H9 (cell line): ENCODE measurements around the gene OBI1. TPM values are rescaled to one million over a fixed set of nuclear protein-coding genes. Genes with fewer than 3 reads are reported as not detected.

ENCODE experiments used
- DNase-seq: peaks from one replicate; pipeline ENCODE4 v3.0.0-alpha.2; 2017
- H2AFZ ChIP-seq: one replicate; pipeline ENCODE4 v1.6.1; 2013; ENCODE audit warnings: mild to moderate bottlenecking, low read length, control low read depth, moderate library complexity
- H2AK5ac ChIP-seq: 2 replicates; pipeline ENCODE4 v1.6.1; 2013; ENCODE audit warnings: low read length, control low read depth, mixed read lengths; ENCODE audit not compliant: insufficient read length
- H2BK120ac ChIP-seq: one replicate; pipeline ENCODE4 v1.6.1; 2013; ENCODE audit warnings: low read depth, mild to moderate bottlenecking, low read length, control low read depth, inconsistent platforms; ENCODE audit not compliant: poor library complexity, severe bottlenecking
- H2BK12ac ChIP-seq: 2 replicates; pipeline ENCODE4 v1.6.1; 2013; ENCODE audit warnings: low read length, control low read depth, mixed read lengths, low read depth; ENCODE audit not compliant: insufficient read length
- H2BK15ac ChIP-seq: 2 replicates; pipeline ENCODE4 v1.6.1; 2013; ENCODE audit warnings: low read depth, low read length, control low read depth
- H2BK20ac ChIP-seq: one replicate; pipeline ENCODE4 v1.6.1; 2013; ENCODE audit warnings: low read depth, mild to moderate bottlenecking, low read length, control low read depth, inconsistent platforms; ENCODE audit not compliant: poor library complexity, severe bottlenecking
- H2BK5ac ChIP-seq: 2 replicates; pipeline ENCODE4 v1.6.1; 2013; ENCODE audit warnings: low read length, control low read depth, mixed read lengths; ENCODE audit not compliant: insufficient read length
- H3K14ac ChIP-seq: 2 replicates; pipeline ENCODE4 v1.6.1; 2013; ENCODE audit warnings: low read length, control low read depth; ENCODE audit not compliant: insufficient read depth
- H3K18ac ChIP-seq: 2 replicates; pipeline ENCODE4 v1.6.1; 2013; ENCODE audit warnings: low read depth, mild to moderate bottlenecking, mixed read lengths, low read length, control low read depth; ENCODE audit not compliant: insufficient read length
- H3K23ac ChIP-seq: 2 replicates; pipeline ENCODE4 v1.6.1; 2013; ENCODE audit warnings: low read length, control low read depth, mixed read lengths, low read depth; ENCODE audit not compliant: insufficient read length
- H3K23me2 ChIP-seq: 2 replicates; pipeline ENCODE4 v1.6.1; 2013; ENCODE audit warnings: low read depth, mild to moderate bottlenecking, mixed read lengths, low read length, control low read depth; ENCODE audit not compliant: insufficient read length, poor library complexity, severe bottlenecking
- H3K27ac ChIP-seq: 2 replicates; pipeline ENCODE4 v1.5.1; 2013; ENCODE audit warnings: low read length, control low read depth, mixed read lengths, low read depth; ENCODE audit not compliant: insufficient read length
- H3K27me3 ChIP-seq: 2 replicates; pipeline ENCODE4 v1.6.1; 2013; ENCODE audit warnings: low read length, control low read depth, inconsistent platforms; ENCODE audit not compliant: insufficient read depth
- H3K4ac ChIP-seq: 2 replicates; pipeline ENCODE4 v1.6.1; 2013; ENCODE audit warnings: low read depth, mild to moderate bottlenecking, control low read depth, inconsistent platforms, low read length, moderate library complexity
- H3K4me1 ChIP-seq: 2 replicates; pipeline ENCODE4 v1.6.1; 2013; ENCODE audit warnings: low read length, control low read depth, inconsistent platforms; ENCODE audit not compliant: insufficient read depth
- H3K4me2 ChIP-seq: 2 replicates; pipeline ENCODE4 v1.6.1; 2013; ENCODE audit warnings: low read length, control low read depth, mixed read lengths; ENCODE audit not compliant: insufficient read length, insufficient read depth
- H3K56ac ChIP-seq: 2 replicates; pipeline ENCODE4 v1.6.1; 2013; ENCODE audit warnings: low read depth, mild to moderate bottlenecking, mixed read lengths, low read length, control low read depth; ENCODE audit not compliant: insufficient read length
- H3K79me1 ChIP-seq: 2 replicates; pipeline ENCODE4 v1.6.1; 2013; ENCODE audit warnings: low read depth, mild to moderate bottlenecking, moderate library complexity, low read length, control low read depth, inconsistent platforms; ENCODE audit not compliant: insufficient read depth, poor library complexity, severe bottlenecking
- H3K79me2 ChIP-seq: 2 replicates; pipeline ENCODE4 v1.6.1; 2013; ENCODE audit warnings: low read length, control low read depth, inconsistent platforms; ENCODE audit not compliant: insufficient read depth
- H3K9ac ChIP-seq: 2 replicates; pipeline ENCODE4 v1.6.1; 2013; ENCODE audit warnings: low read length, control low read depth, mixed read lengths; ENCODE audit not compliant: insufficient read length; ENCODE audit errors: extremely low read depth
- H3K9me3 ChIP-seq: one replicate; pipeline ENCODE4 v1.6.1; 2013; ENCODE audit warnings: low read depth, low read length, inconsistent platforms; ENCODE audit not compliant: control insufficient read depth
- H3T11ph ChIP-seq: one replicate; pipeline ENCODE4 v1.6.1; 2013; ENCODE audit warnings: mild to moderate bottlenecking, low read length, control low read depth, inconsistent platforms
- H4K20me1 ChIP-seq: one replicate; pipeline ENCODE4 v1.6.1; 2013; ENCODE audit not compliant: control insufficient read depth, insufficient read length, insufficient read depth
- H4K5ac ChIP-seq: 2 replicates; pipeline ENCODE4 v1.6.1; 2013; ENCODE audit warnings: low read depth, mild to moderate bottlenecking, mixed read lengths, low read length, control low read depth; ENCODE audit not compliant: insufficient read length
- H4K8ac ChIP-seq: replicated peaks from 2 replicates; pipeline ENCODE4 v1.6.1; 2013; ENCODE audit warnings: low read length, control low read depth, mixed read lengths, low read depth; ENCODE audit not compliant: insufficient read length
- H4K91ac ChIP-seq: 2 replicates; pipeline ENCODE4 v1.6.1; 2013; ENCODE audit warnings: low read depth, mild to moderate bottlenecking, moderate library complexity, mixed read lengths, low read length, control low read depth; ENCODE audit not compliant: insufficient read length
- H3K27ac Mint-ChIP-seq, 3 experiments: 2 replicates in 2 of 3; 3 replicates in 1 of 3; pipeline ENCODE4 v1.8.0; 2020 to 2021; ENCODE audit warnings: mixed read lengths in 3 of 3, mild to moderate bottlenecking in 1 of 3, moderate library complexity in 1 of 3
- H3K27me3 Mint-ChIP-seq: 2 replicates; pipeline ENCODE4 v1.8.0; 2021; ENCODE audit warnings: low read depth, mild to moderate bottlenecking, moderate library complexity, mixed read lengths
- H3K36me3 Mint-ChIP-seq, 3 experiments: 2 replicates in 2 of 3; 3 replicates in 1 of 3; pipeline ENCODE4 v1.8.0; 2020 to 2021; ENCODE audit warnings: low read depth in 3 of 3, mixed read lengths in 3 of 3; ENCODE audit not compliant: insufficient read depth in 1 of 3
- H3K4me1 Mint-ChIP-seq, 2 experiments: 2 replicates each; pipeline ENCODE4 v1.8.0; 2020; ENCODE audit warnings: mixed read lengths in 2 of 2
- H3K4me3 Mint-ChIP-seq, 2 experiments: 2 replicates in 1 of 2; 3 replicates in 1 of 2; pipeline ENCODE4 v1.8.0; 2020 to 2021; ENCODE audit warnings: mild to moderate bottlenecking in 2 of 2, mixed read lengths in 2 of 2, moderate library complexity in 1 of 2
- H3K9me3 Mint-ChIP-seq, 2 experiments: 2 replicates in 1 of 2; 3 replicates in 1 of 2; pipeline ENCODE4 v1.8.0; 2020; ENCODE audit warnings: mild to moderate bottlenecking in 2 of 2, mixed read lengths in 2 of 2, moderate library complexity in 1 of 2
- WGBS: extraction: QIAGEN DNeasy Blood & Tissue Kit; methylation state at CpG from one replicate; pipeline ENCODE4 v1.1.7; 2013; ENCODE audit warnings: missing lambda C conversion rate, low lambda C conversion rate, mixed read lengths; ENCODE audit not compliant: insufficient read length; ENCODE audit errors: extremely low coverage; 5-methylcytosine and 5-hydroxymethylcytosine counted together
- total RNA-seq: library from RNA; stranded (reverse); gene quantifications from 2 replicates; pipeline ENCODE4 v1.2.1, GENCODE V29; 2021
- TF ChIP-seq, protein P1 (sequence below): fragments of 200-600 bp; sonication (generic); conservative IDR thresholded peaks from 3 replicates; pipeline ENCODE4 v1.8.0; 2021; ENCODE audit warnings: antibody characterized with exemption, mild to moderate bottlenecking

Gene OBI1
- total RNA-seq, 1 experiment from 2014 or later: 24.4 TPM

DNA sequence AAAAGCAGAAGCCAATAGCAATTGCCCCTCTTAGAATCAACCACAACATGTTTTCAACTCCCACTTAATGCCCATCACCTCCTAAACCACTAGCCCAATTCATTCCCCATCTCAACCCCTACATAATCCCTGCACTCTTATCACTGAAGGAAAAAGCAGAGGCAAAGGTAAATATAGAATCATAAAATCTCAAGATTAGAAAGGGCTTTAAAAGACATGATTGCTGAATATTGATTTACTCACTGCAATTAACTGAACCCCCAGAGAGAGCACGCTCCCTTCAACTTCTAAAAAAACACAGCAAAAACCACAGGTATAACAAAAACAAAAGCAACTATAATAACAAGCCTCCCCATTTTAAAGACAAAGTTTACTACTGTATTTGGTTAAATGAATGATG is 40.5 kb downstream of the OBI1 start:
- Histone ChIP-seq H3K14ac (no peak overlapping the region), H3K4me1 (no peaks in the 10 kb centered on the region), H4K5ac (no peak overlapping the region), H2AK5ac (no peak overlapping the region), H3K18ac (no peak overlapping the region), H3K23ac (no peak overlapping the region), H3K9ac (no peak overlapping the region), H2AFZ (no peak overlapping the region), H3K4me2 (no peak overlapping the region), H3K9me3 (no peaks in the 10 kb centered on the region), H2BK5ac (no peak overlapping the region), H4K20me1 (no peaks in the 10 kb centered on the region), H3K79me2 (no peaks in the 10 kb centered on the region), H3K27ac (no peak overlapping the region), H4K91ac (no peak overlapping the region), H3K79me1 (no peaks in the 10 kb centered on the region), H2BK20ac (no peak overlapping the region), H2BK15ac (no peak overlapping the region), H2BK12ac (no peak overlapping the region), H4K8ac (no peak overlapping the region), H3T11ph (no peak overlapping the region), H3K23me2 (no peaks in the 10 kb centered on the region), H3K56ac (no peak overlapping the region), H3K4ac (no peak overlapping the region), H2BK120ac (no peak overlapping the region), H3K27me3 (no peaks in the 10 kb centered on the region)
- peaks cover 6 to 34% (median 30%) of the 10 kb centered on the region in 3 experiments; a peak in 6 of 7 replicates for H3K36me3 Mint-ChIP-seq
- TF ChIP-seq, protein P1, sequence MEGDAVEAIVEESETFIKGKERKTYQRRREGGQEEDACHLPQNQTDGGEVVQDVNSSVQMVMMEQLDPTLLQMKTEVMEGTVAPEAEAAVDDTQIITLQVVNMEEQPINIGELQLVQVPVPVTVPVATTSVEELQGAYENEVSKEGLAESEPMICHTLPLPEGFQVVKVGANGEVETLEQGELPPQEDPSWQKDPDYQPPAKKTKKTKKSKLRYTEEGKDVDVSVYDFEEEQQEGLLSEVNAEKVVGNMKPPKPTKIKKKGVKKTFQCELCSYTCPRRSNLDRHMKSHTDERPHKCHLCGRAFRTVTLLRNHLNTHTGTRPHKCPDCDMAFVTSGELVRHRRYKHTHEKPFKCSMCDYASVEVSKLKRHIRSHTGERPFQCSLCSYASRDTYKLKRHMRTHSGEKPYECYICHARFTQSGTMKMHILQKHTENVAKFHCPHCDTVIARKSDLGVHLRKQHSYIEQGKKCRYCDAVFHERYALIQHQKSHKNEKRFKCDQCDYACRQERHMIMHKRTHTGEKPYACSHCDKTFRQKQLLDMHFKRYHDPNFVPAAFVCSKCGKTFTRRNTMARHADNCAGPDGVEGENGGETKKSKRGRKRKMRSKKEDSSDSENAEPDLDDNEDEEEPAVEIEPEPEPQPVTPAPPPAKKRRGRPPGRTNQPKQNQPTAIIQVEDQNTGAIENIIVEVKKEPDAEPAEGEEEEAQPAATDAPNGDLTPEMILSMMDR: no peak
- H3K9me3 Mint-ChIP-seq: no peaks in the 10 kb centered on the region
- DNase-seq: no peak
- peaks cover 4% of the 10 kb centered on the region for H3K27me3 Mint-ChIP-seq
- H3K4me3 Mint-ChIP-seq: no peak overlapping the region
- no peaks in the 10 kb centered on the region for H3K4me1 Mint-ChIP-seq
- no peak overlapping the region for H3K27ac Mint-ChIP-seq
- WGBS: no CpG with 5 or more reads among the region's 1 CpG
